Trophoblast cell (in vitro differentiated cells and primary cell): ENCODE measurements around the gene TRIML2. TPM values are rescaled to one million over a fixed set of nuclear protein-coding genes. Genes with fewer than 3 reads are reported as not detected.
A peak's percentile ranks its signal among the peaks of the same experiment; 100 is the strongest.

Experiments used
- DNase-seq, 2 donors: peaks; one replicate each; pipeline ENCODE4 v3.0.0-alpha.2; 2016
- H2AFZ ChIP-seq: 2 replicates; pipeline ENCODE4 v1.6.1; 2013; ENCODE audit warnings: low read length, moderate library complexity, mild to moderate bottlenecking; ENCODE audit not compliant: insufficient read depth, poor library complexity
- H2AK5ac ChIP-seq: 2 replicates; pipeline ENCODE4 v1.6.1; 2013; ENCODE audit warnings: mild to moderate bottlenecking, low read length
- H2BK120ac ChIP-seq: 2 replicates; pipeline ENCODE4 v1.6.1; 2013; ENCODE audit warnings: low read length, mild to moderate bottlenecking, moderate library complexity; ENCODE audit not compliant: insufficient read depth, poor library complexity
- H2BK12ac ChIP-seq: 2 replicates; pipeline ENCODE4 v1.6.1; 2013; ENCODE audit warnings: mild to moderate bottlenecking, low read length, moderate library complexity
- H2BK5ac ChIP-seq: 2 replicates; pipeline ENCODE4 v1.6.1; 2013; ENCODE audit warnings: low read length, low read depth, moderate library complexity, mild to moderate bottlenecking; ENCODE audit not compliant: poor library complexity
- H3K14ac ChIP-seq: 2 replicates; pipeline ENCODE4 v1.6.1; 2013; ENCODE audit warnings: mild to moderate bottlenecking, low read length
- H3K18ac ChIP-seq: 2 replicates; pipeline ENCODE4 v1.6.1; 2013; ENCODE audit warnings: mild to moderate bottlenecking, low read length
- H3K23ac ChIP-seq: 2 replicates; pipeline ENCODE4 v1.6.1; 2013; ENCODE audit warnings: low read length
- H3K27ac ChIP-seq: 2 replicates; pipeline ENCODE4 v1.5.1; 2013; ENCODE audit warnings: low read depth, mild to moderate bottlenecking, inconsistent platforms, low read length, moderate library complexity
- H3K27me3 ChIP-seq: 2 replicates; pipeline ENCODE4 v1.6.1; 2013; ENCODE audit warnings: inconsistent platforms, mild to moderate bottlenecking, low read length, moderate library complexity; ENCODE audit not compliant: insufficient read depth
- H3K36me3 ChIP-seq, 2 experiments: 1 replicate in 1 of 2; 2 replicates in 1 of 2; pipeline ENCODE4 v1.6.1; 2013; ENCODE audit warnings: low read length in 2 of 2, mild to moderate bottlenecking in 2 of 2, moderate library complexity in 1 of 2; ENCODE audit not compliant: insufficient read depth in 2 of 2, control insufficient read depth in 1 of 2
- H3K4ac ChIP-seq: 2 replicates; pipeline ENCODE4 v1.6.1; 2013; ENCODE audit warnings: low read depth, mild to moderate bottlenecking, low read length, moderate library complexity
- H3K4me1 ChIP-seq, 2 experiments: 1 replicate in 1 of 2; 2 replicates in 1 of 2; pipeline ENCODE4 v1.6.1; 2013; ENCODE audit warnings: low read length in 2 of 2, mild to moderate bottlenecking in 2 of 2, moderate library complexity in 1 of 2; ENCODE audit not compliant: insufficient read depth in 2 of 2, control insufficient read depth in 1 of 2
- H3K4me2 ChIP-seq: 2 replicates; pipeline ENCODE4 v1.6.1; 2013; ENCODE audit warnings: inconsistent platforms, mild to moderate bottlenecking, low read length, moderate library complexity
- H3K4me3 ChIP-seq: 2 replicates; pipeline ENCODE4 v1.5.1; 2013; ENCODE audit warnings: mild to moderate bottlenecking, low read depth, low read length, inconsistent platforms
- H3K79me1 ChIP-seq: one replicate; pipeline ENCODE4 v1.6.1; 2013; ENCODE audit warnings: low read length
- H3K79me2 ChIP-seq: 2 replicates; pipeline ENCODE4 v1.6.1; 2013; ENCODE audit warnings: low read length, mild to moderate bottlenecking; ENCODE audit not compliant: control insufficient read depth, insufficient read depth, poor library complexity
- H3K9ac ChIP-seq: 2 replicates; pipeline ENCODE4 v1.6.1; 2013; ENCODE audit warnings: mild to moderate bottlenecking, low read length
- H3K9me3 ChIP-seq: 2 replicates; pipeline ENCODE4 v1.6.1; 2013; ENCODE audit warnings: low read depth, mild to moderate bottlenecking, control low read depth, inconsistent platforms, low read length; ENCODE audit not compliant: insufficient read depth
- H4K12ac ChIP-seq: 2 replicates; pipeline ENCODE4 v1.6.1; 2013; ENCODE audit warnings: low read depth, mild to moderate bottlenecking, low read length, moderate library complexity
- H4K8ac ChIP-seq: 2 replicates; pipeline ENCODE4 v1.6.1; 2013; ENCODE audit warnings: low read depth, mild to moderate bottlenecking, low read length, moderate library complexity
- H4K91ac ChIP-seq: one replicate; pipeline ENCODE4 v1.6.1; 2013; ENCODE audit warnings: low read depth, mild to moderate bottlenecking, low read length, moderate library complexity
- WGBS: extraction: QIAGEN DNeasy Blood & Tissue Kit; methylation state at CpG from one replicate; pipeline ENCODE4 v1.1.7; 2013; ENCODE audit warnings: missing lambda C conversion rate; ENCODE audit not compliant: insufficient read length, insufficient coverage; ENCODE audit errors: extremely low coverage; 5-methylcytosine and 5-hydroxymethylcytosine counted together
- polyA plus RNA-seq: library from polyadenylated mRNA; stranded (reverse); fragments of 200-250 nt; gene quantifications from 2 replicates; pipeline ENCODE4 v1.2.3, GENCODE V29; 2013

The TRIML2 gene, protein sequence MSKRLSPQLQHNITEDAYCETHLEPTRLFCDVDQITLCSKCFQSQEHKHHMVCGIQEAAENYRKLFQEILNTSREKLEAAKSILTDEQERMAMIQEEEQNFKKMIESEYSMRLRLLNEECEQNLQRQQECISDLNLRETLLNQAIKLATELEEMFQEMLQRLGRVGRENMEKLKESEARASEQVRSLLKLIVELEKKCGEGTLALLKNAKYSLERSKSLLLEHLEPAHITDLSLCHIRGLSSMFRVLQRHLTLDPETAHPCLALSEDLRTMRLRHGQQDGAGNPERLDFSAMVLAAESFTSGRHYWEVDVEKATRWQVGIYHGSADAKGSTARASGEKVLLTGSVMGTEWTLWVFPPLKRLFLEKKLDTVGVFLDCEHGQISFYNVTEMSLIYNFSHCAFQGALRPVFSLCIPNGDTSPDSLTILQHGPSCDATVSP
- polyA plus RNA-seq = 40.6 and 42.8 TPM in 2 replicates

DNA sequence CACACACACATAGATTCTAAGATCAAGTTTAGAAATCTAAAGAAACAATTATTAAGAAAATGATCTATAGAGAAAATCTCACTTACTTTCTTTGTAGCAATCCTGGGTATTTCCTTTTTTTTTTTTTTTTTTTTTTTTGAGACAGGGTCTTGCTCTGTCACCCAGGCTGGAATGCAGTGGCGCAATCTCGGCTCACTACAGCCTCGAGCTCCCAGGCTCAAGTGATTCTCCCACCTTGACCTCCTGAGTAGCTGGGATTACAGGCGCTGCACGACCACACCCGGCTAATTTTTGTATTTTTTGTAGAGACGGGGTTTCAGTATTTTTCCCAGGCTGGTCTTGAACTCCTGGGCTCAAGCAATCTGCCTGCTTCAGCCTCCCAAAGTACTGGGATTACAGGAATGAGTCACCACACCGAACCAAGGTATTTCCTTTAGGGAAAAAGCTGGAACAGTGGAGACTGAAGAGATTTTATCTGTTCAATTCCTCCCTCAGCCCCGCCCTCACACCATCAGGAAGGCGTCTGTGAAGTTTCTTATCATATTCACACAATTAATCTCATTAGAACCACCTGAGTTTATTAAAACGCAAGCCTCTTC lies at the start of gene TRIML2:
TRIML2 (minus strand) TSS at position 447 of the 599 bp plus-strand sequence. CDS start 4,235 bp downstream, outside the sequence.
- no peak within 1 kb of the TSS for H3K4ac ChIP-seq
- H2AFZ ChIP-seq = peak within 1 kb of the TSS; percentile 25
- H2BK12ac ChIP-seq = peak within 1 kb of the TSS; percentile 83
- peak within 1 kb of the TSS; percentile 92 for H3K27ac ChIP-seq
- no peak within 1 kb of the TSS for H2AK5ac ChIP-seq
- DNase-seq = peak; percentile 85 to 87
- peaks cover 6% of the 10 kb centered on the region in 2 experiments for H3K36me3 ChIP-seq
- H4K12ac ChIP-seq = no peak within 1 kb of the TSS
- no peak within 1 kb of the TSS for H3K18ac ChIP-seq
- H4K91ac ChIP-seq = peak within 1 kb of the TSS; percentile 76
- peak within 1 kb of the TSS; percentile 78 for H4K8ac ChIP-seq
- H2BK5ac ChIP-seq = peak within 1 kb of the TSS; percentile 90
- peak within 1 kb of the TSS; percentile 63 for H3K4me2 ChIP-seq
- no peak within 1 kb of the TSS for H3K23ac ChIP-seq
- no peak within 1 kb of the TSS for H3K9ac ChIP-seq
- WGBS = no CpG with 5 or more reads among the region's 11 CpGs
- peak within 1 kb of the TSS; percentile 72 for H2BK120ac ChIP-seq
- H3K4me1 ChIP-seq = peaks cover 12 to 13% of the 10 kb centered on the region in 2 experiments
- H3K79me1 ChIP-seq = peaks cover 25% of the 10 kb centered on the region
- H3K4me3 ChIP-seq = no peak within 1 kb of the TSS
- H3K9me3 ChIP-seq = no peaks in the 10 kb centered on the region
- peaks cover 5% of the 10 kb centered on the region for H3K79me2 ChIP-seq
- H3K27me3 ChIP-seq = no peaks in the 10 kb centered on the region
- no peak within 1 kb of the TSS for H3K14ac ChIP-seq

DNA sequence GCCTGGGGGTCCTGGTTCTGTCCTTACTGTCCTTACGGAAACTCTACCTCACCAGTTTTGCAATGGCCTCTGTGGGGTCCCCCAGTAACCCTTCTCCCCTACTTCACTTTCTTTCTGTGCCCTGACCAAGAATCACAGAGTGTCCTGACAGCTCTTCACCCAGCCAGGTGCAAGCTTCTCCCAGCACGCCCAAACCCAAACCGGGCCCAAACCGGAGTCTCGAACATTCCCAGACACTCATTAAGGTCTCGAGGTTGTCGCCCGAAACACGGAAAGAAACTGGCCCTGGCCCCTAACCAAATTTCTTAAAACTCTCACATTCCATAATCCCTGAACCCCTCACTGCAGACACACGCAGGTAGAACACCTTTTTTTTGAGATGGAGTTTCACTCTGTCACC lies 48.9 kb upstream of the TRIML2 start:
- Histone ChIP-seq H3K79me2 (no peaks in the 10 kb centered on the region), H3K4me2 (no peak overlapping the region), H2BK120ac (no peak overlapping the region), H3K36me3 (no peaks in the 10 kb centered on the region), H3K4ac (no peak overlapping the region), H3K9me3 (peaks cover 2% of the 10 kb centered on the region), H4K12ac (no peak overlapping the region), H3K14ac (no peak overlapping the region), H2BK12ac (no peak overlapping the region), H2AK5ac (no peak overlapping the region), H4K8ac (no peak overlapping the region), H2AFZ (no peak overlapping the region), H3K27me3 (no peaks in the 10 kb centered on the region), H3K23ac (no peak overlapping the region), H4K91ac (no peak overlapping the region), H3K4me3 (no peak overlapping the region), H3K9ac (no peak overlapping the region), H3K4me1 (peaks cover 7 to 9% of the 10 kb centered on the region in 2 experiments), H3K18ac (no peak overlapping the region), H2BK5ac (no peak overlapping the region), H3K27ac (no peak overlapping the region), H3K79me1 (peaks cover 2% of the 10 kb centered on the region)
- DNase-seq = no peak
- no CpG with 5 or more reads among the region's 10 CpGs for WGBS

DNA sequence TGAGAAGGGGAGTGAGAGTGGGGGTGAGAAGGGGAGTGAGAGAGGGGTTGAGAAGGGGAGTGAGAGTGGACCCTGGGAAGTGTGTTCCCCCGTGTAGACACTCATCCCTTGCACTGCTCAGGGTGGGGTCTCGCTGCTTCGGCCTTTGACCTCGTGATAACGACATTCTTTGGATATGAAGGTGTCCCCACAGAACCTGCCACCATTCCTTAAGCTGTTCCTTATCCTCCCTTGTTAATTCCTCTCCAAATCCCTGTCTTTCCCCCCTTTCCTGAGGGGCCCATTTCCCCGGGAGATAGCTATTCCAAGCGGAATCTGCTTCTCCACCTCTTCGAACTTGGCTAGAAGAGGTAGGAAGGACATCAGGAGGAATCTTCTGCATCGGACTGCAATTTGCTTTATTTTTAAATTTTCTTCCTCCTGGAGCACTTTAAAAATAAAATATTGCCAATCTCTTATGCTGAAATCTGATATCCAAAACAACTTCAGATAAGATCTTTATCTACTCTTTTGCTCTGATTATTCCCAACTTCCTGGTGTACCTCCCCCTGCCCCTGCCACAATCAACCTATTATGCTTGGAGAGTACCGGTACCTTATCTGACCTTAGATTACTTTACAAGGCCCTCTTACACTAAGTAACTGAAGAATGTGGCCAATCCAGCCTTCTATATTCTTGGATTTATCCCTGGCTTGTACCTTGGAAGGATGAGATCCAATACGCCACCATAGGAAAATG lies 45.4 kb upstream of the TRIML2 start:
- no peak overlapping the region for H3K14ac ChIP-seq
- no peak overlapping the region for H2AK5ac ChIP-seq
- DNase-seq = peak in 1 of 2 donors; percentile 39
- H2BK5ac ChIP-seq = no peak overlapping the region
- no peaks in the 10 kb centered on the region for H3K79me2 ChIP-seq
- H3K4me3 ChIP-seq = no peak overlapping the region
- no peak overlapping the region for H3K18ac ChIP-seq
- H3K27ac ChIP-seq = no peak overlapping the region
- H3K9ac ChIP-seq = no peak overlapping the region
- no peak overlapping the region for H4K8ac ChIP-seq
- H3K36me3 ChIP-seq = no peaks in the 10 kb centered on the region
- H4K91ac ChIP-seq = no peak overlapping the region
- H2BK12ac ChIP-seq = no peak overlapping the region
- H3K9me3 ChIP-seq = peaks cover 2% of the 10 kb centered on the region
- no peak overlapping the region for H2BK120ac ChIP-seq
- H3K27me3 ChIP-seq = no peaks in the 10 kb centered on the region
- peaks cover 1% of the 10 kb centered on the region for H3K79me1 ChIP-seq
- H2AFZ ChIP-seq = no peak overlapping the region
- H3K4ac ChIP-seq = no peak overlapping the region
- H3K23ac ChIP-seq = no peak overlapping the region
- no peaks in the 10 kb centered on the region for H3K4me1 ChIP-seq
- no CpG with 5 or more reads among the region's 11 CpGs for WGBS
- H3K4me2 ChIP-seq = no peak overlapping the region
- no peak overlapping the region for H4K12ac ChIP-seq

DNA sequence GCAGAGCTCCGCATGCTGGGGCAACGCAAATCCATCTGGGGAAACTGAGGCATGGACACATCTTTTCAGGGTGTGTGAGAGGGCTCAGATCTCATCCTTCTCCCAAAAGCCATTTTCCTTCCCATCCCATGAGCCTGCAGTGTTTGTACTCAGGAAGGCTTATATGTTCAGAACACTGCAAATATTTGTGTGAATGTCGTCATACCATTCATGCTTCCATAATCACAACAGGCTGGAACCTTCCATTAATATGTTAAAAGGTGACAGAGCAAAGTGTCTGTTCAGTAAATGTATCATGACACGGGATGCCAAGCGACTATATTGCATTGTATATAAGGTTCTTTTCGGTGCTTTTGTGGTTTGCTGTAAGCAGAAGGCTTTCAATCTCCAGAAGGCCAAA lies 38.4 kb upstream of the TRIML2 start:
- H2BK12ac ChIP-seq = no peak overlapping the region
- H3K18ac ChIP-seq = no peak overlapping the region
- H2AFZ ChIP-seq = no peak overlapping the region
- peaks cover 11 to 15% of the 10 kb centered on the region in 2 experiments for H3K4me1 ChIP-seq
- no peak overlapping the region for H3K9ac ChIP-seq
- no peaks in the 10 kb centered on the region for H3K9me3 ChIP-seq
- no peaks in the 10 kb centered on the region for H3K27me3 ChIP-seq
- no peak overlapping the region for H3K4me2 ChIP-seq
- H2BK5ac ChIP-seq = peak overlapping the region; percentile 15
- H3K4ac ChIP-seq = no peak overlapping the region
- no peaks in the 10 kb centered on the region for H3K36me3 ChIP-seq
- no peak overlapping the region for H2AK5ac ChIP-seq
- no peak overlapping the region for H4K12ac ChIP-seq
- no peak overlapping the region for H3K4me3 ChIP-seq
- no peaks in the 10 kb centered on the region for H3K79me2 ChIP-seq
- peak in 1 of 2 donors; percentile 57 for DNase-seq
- peak overlapping the region; percentile 39 for H4K91ac ChIP-seq
- H4K8ac ChIP-seq = no peak overlapping the region
- no peak overlapping the region for H3K14ac ChIP-seq
- H3K79me1 ChIP-seq = peaks cover 8% of the 10 kb centered on the region
- no peak overlapping the region for H3K27ac ChIP-seq
- H2BK120ac ChIP-seq = no peak overlapping the region
- no peak overlapping the region for H3K23ac ChIP-seq
- WGBS = no CpG with 5 or more reads among the region's 6 CpGs
